ENCODE data around the gene DNMT3B. TPM values are rescaled to one million over a fixed set of nuclear protein-coding genes. Genes with fewer than 3 reads are reported as not detected.

The DNMT3B gene
- total RNA-seq, 1 donor: 0.21 TPM

GRCh38 chr20:32775336-32775991, 13.3 kb downstream of the DNMT3B start:
- no peaks in the 10 kb centered on the region for H3K27me3 ChIP-seq (ENCODE audit: insufficient read depth, low read length)
- H3K4me3 ChIP-seq (ENCODE audit: low read length): no peak overlapping the region
- H3K4me1 ChIP-seq (ENCODE audit: insufficient read depth, low read length): no peaks in the 10 kb centered on the region
- H3K9me3 ChIP-seq (ENCODE audit: low read depth, low read length): no peaks in the 10 kb centered on the region

GRCh38 chr20:32777177-32777956, 15.2 kb downstream of the DNMT3B start:
- H3K27me3 ChIP-seq (ENCODE audit: insufficient read depth, low read length): no peaks in the 10 kb centered on the region
- H3K4me3 ChIP-seq (ENCODE audit: low read length): no peak overlapping the region
- no peaks in the 10 kb centered on the region for H3K4me1 ChIP-seq (ENCODE audit: insufficient read depth, low read length)
- no peaks in the 10 kb centered on the region for H3K9me3 ChIP-seq (ENCODE audit: low read depth, low read length)

DNA sequence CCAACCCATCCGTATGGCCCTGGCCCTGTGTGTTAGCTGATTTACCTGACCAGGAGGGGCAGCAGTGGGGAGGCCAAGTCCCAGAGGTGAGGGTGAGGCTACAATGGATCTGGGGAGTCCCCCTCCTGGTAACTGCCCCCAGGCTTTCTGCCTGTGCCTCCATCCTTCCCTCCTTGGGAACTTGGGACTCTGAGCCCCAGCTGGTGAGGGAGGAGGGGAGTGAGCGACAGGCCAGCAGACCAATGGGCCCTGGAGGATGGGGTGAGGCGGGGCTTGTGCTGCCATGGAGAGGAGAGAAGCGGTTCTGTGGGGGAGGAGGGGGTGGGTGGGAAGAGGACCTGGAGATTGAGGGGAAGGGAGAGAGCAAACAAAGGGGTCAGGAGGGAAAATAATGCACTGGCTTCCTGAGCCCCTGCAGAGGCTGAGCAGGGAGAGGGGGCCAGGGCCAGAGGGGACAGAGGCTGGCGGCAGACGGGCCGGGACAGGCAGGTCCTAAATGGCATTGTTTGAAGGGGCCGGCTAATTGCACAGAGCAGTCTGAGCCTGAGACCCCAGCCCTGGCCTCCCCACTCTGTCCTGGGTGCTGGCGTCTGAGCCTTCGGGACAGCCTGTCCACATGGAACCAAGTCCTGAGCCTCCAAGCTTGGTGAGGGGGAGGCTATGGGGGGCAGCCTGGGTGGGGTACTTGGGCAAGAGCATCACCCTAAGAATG, 17.5 kb downstream of the DNMT3B start:
- Histone ChIP-seq H3K4me3 (ENCODE audit: low read length) (no peak overlapping the region), H3K9me3 (ENCODE audit: low read depth, low read length) (no peaks in the 10 kb centered on the region), H3K27me3 (ENCODE audit: insufficient read depth, low read length) (no peaks in the 10 kb centered on the region), H3K4me1 (ENCODE audit: insufficient read depth, low read length) (no peaks in the 10 kb centered on the region)

DNA sequence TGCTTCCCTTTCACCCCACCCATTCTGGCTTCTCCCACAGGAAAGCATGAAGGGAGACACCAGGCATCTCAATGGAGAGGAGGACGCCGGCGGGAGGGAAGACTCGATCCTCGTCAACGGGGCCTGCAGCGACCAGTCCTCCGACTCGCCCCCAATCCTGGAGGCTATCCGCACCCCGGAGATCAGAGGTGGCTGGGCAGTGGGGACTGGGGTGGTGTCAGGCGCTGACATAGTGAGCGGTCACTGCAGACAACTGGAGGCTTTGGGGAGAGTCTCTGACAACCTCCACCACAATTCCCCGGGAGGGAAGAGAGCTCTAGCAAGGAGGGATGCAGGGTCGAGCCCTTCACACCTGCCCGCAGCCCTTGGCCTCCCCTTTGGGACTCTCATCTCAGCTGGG, 18.1 kb downstream of the DNMT3B start:
- no peaks in the 10 kb centered on the region for H3K27me3 ChIP-seq (ENCODE audit: insufficient read depth, low read length)
- H3K4me3 ChIP-seq (ENCODE audit: low read length): no peak overlapping the region
- H3K4me1 ChIP-seq (ENCODE audit: insufficient read depth, low read length): no peaks in the 10 kb centered on the region
- H3K9me3 ChIP-seq (ENCODE audit: low read depth, low read length): no peaks in the 10 kb centered on the region

- H3K4me1 ChIP-seq (ENCODE audit: insufficient read depth, low read length): no peaks in the 10 kb centered on the region
- H3K9me3 ChIP-seq (ENCODE audit: low read depth, low read length): no peaks in the 10 kb centered on the region
- no peaks in the 10 kb centered on the region for H3K27me3 ChIP-seq (ENCODE audit: insufficient read depth, low read length)
- H3K4me3 ChIP-seq (ENCODE audit: low read length): no peak overlapping the region
Observed at GRCh38 chr20:32780749-32781655, 18.8 kb downstream of the DNMT3B start.

GRCh38 chr20:32784369-32785080, 22.3 kb downstream of the DNMT3B start:
- Histone ChIP-seq H3K27me3 (ENCODE audit: insufficient read depth, low read length) (no peaks in the 10 kb centered on the region), H3K9me3 (ENCODE audit: low read depth, low read length) (no peaks in the 10 kb centered on the region), H3K4me3 (ENCODE audit: low read length) (no peak overlapping the region), H3K4me1 (ENCODE audit: insufficient read depth, low read length) (no peaks in the 10 kb centered on the region)

GRCh38 chr20:32786059-32786760, 24.0 kb downstream of the DNMT3B start:
- Histone ChIP-seq H3K4me3 (ENCODE audit: low read length) (no peak overlapping the region), H3K27me3 (ENCODE audit: insufficient read depth, low read length) (no peaks in the 10 kb centered on the region), H3K9me3 (ENCODE audit: low read depth, low read length) (no peaks in the 10 kb centered on the region), H3K4me1 (ENCODE audit: insufficient read depth, low read length) (no peaks in the 10 kb centered on the region)

DNA sequence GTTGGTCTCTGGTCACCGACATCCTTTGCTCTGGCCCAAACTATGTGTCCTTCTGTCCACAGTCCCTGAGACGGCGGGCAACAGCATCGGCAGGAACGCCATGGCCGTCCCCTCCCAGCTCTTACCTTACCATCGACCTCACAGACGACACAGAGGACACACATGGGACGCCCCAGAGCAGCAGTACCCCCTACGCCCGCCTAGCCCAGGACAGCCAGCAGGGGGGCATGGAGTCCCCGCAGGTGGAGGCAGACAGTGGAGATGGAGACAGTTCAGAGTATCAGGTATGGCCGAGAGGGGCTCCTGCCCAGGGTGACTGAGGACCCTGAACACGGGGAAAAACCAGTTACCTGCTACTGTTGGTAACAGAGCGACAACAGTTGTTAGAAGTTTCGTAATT, 25.0 kb downstream of the DNMT3B start:
- H3K4me3 ChIP-seq (ENCODE audit: low read length): no peak overlapping the region
- H3K9me3 ChIP-seq (ENCODE audit: low read depth, low read length): no peaks in the 10 kb centered on the region
- H3K4me1 ChIP-seq (ENCODE audit: insufficient read depth, low read length): peaks cover under 1% of the 10 kb centered on the region
- no peaks in the 10 kb centered on the region for H3K27me3 ChIP-seq (ENCODE audit: insufficient read depth, low read length)

GRCh38 chr20:32789896-32790750, 27.9 kb downstream of the DNMT3B start:
- no peaks in the 10 kb centered on the region for H3K9me3 ChIP-seq (ENCODE audit: low read depth, low read length)
- H3K4me3 ChIP-seq (ENCODE audit: low read length): no peak overlapping the region
- H3K27me3 ChIP-seq (ENCODE audit: insufficient read depth, low read length): no peaks in the 10 kb centered on the region
- peaks cover 23% of the 10 kb centered on the region for H3K4me1 ChIP-seq (ENCODE audit: insufficient read depth, low read length)

DNA sequence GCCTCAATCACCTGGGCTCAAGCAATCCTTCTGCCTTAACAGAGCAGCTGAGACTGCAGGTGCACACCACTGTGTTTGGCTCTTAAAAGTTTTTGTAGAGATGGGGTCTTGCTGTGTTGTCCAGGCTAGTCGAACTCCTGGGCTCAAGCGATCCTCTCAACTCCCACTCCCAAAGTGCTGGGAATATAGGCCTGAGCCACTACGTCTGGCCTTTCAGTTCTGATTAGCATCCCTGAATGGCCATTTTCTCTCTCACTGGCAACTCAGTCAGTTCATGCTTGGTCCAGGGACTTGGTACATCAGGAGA, 28.5 kb downstream of the DNMT3B start:
- Histone ChIP-seq H3K4me1 (ENCODE audit: insufficient read depth, low read length) (peaks cover 23% of the 10 kb centered on the region), H3K27me3 (ENCODE audit: insufficient read depth, low read length) (no peaks in the 10 kb centered on the region), H3K4me3 (ENCODE audit: low read length) (no peak overlapping the region)

DNA sequence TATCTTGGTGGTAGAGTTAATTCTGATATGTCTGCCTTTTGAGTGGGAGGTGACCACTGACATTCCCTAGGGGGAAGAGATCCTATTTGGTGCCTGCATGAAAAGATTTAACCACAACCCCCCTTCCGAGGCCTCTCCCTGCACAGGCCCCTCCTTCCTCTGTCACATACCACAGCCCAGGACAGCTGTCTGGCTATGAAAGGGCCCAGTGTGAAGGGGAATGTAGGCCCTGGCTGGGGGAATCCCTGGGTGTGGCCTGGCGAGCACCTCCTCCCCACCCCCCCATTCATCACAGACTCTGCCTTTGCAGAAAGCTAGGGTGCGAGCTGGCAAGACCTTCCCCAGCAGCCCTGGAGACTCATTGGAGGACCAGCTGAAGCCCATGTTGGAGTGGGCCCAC, 30.1 kb downstream of the DNMT3B start:
- H3K4me3 ChIP-seq (ENCODE audit: low read length): no peak overlapping the region
- H3K9me3 ChIP-seq (ENCODE audit: low read depth, low read length): no peaks in the 10 kb centered on the region
- H3K4me1 ChIP-seq (ENCODE audit: insufficient read depth, low read length): peaks cover 23% of the 10 kb centered on the region
- no peaks in the 10 kb centered on the region for H3K27me3 ChIP-seq (ENCODE audit: insufficient read depth, low read length)

More for the DNA sequence above, 28.5 kb downstream of the DNMT3B start:
- no peaks in the 10 kb centered on the region for H3K9me3 ChIP-seq (ENCODE audit: low read depth, low read length)

- H3K9me3 ChIP-seq (ENCODE audit: low read depth, low read length): no peaks in the 10 kb centered on the region
- H3K4me3 ChIP-seq (ENCODE audit: low read length): no peak overlapping the region
- H3K4me1 ChIP-seq (ENCODE audit: insufficient read depth, low read length): peaks cover 23% of the 10 kb centered on the region
- H3K27me3 ChIP-seq (ENCODE audit: insufficient read depth, low read length): no peaks in the 10 kb centered on the region
Observed at GRCh38 chr20:32792731-32793458, 30.7 kb downstream of the DNMT3B start.
